ENCODE data around the gene SH3PXD2A. TPM values are rescaled to one million over a fixed set of nuclear protein-coding genes. Genes with fewer than 3 reads are reported as not detected.
A peak's percentile ranks its signal among the peaks of the same experiment; 100 is the strongest.

SH3PXD2A gene
- total RNA-seq, 2 experiments from 2014 or later = 16.5 to 17.9 TPM

- no peak overlapping the region for H3K4me3 Mint-ChIP-seq
- H3K36me3 Mint-ChIP-seq (ENCODE audit: low read depth) = no peaks in the 10 kb centered on the region
- no peaks in the 10 kb centered on the region for H3K9me3 Mint-ChIP-seq
- peak overlapping the region; percentile 80 for H3K27ac Mint-ChIP-seq
- ChIA-PET POLR2A (interaction anchor here (1.4 kb wide), 2 partner anchors 9 to 27 kb away, joined by 3 to 4 read pairs; no protein-coding TSS in a partner anchor), CTCF (interaction anchor here (1.9 to 3.5 kb wide), 2 partner anchors 18 to 47 kb away, joined by 7 to 17 read pairs; no protein-coding TSS in a partner anchor)
- H3K27me3 Mint-ChIP-seq = peaks cover 3% of the 10 kb centered on the region
- peaks cover 40% of the 10 kb centered on the region for H3K4me1 Mint-ChIP-seq
- no peak for DNase-seq
Measured at GRCh38 chr10:103799341-103799740, 56.0 kb downstream of the SH3PXD2A start.

- H3K27me3 Mint-ChIP-seq = peaks cover 9% of the 10 kb centered on the region
Measured at GRCh38 chr10:103798511-103798910, 56.9 kb downstream of the SH3PXD2A start.

GRCh38 chr10:103797857-103798256 lies 57.5 kb downstream of the SH3PXD2A start:
- Mint-ChIP-seq H3K4me3 (no peak overlapping the region), H3K36me3 (ENCODE audit: low read depth) (no peaks in the 10 kb centered on the region)
- CTCF ChIA-PET = interaction anchor here (1.4 to 3.5 kb wide), 2 partner anchors 16 to 50 kb away, joined by 3 to 17 read pairs; no protein-coding TSS in a partner anchor

More at GRCh38 chr10:103798511-103798910, 56.9 kb downstream of the SH3PXD2A start:
- H3K9me3 Mint-ChIP-seq = no peaks in the 10 kb centered on the region
- H3K4me1 Mint-ChIP-seq = peaks cover 33% of the 10 kb centered on the region
- CTCF ChIA-PET = interaction anchor here (1.4 to 3.5 kb wide), 2 partner anchors 17 to 50 kb away, joined by 3 to 17 read pairs; no protein-coding TSS in a partner anchor
- no peak overlapping the region for H3K4me3 Mint-ChIP-seq
- no peak overlapping the region for H3K27ac Mint-ChIP-seq
- POLR2A ChIA-PET = interaction anchor here (1.4 kb wide), 2 partner anchors 9 to 27 kb away, joined by 3 to 4 read pairs; no protein-coding TSS in a partner anchor
- DNase-seq = no peak
- H3K36me3 Mint-ChIP-seq (ENCODE audit: low read depth) = no peaks in the 10 kb centered on the region

GRCh38 chr10:103795634-103796270 lies 59.6 kb downstream of the SH3PXD2A start:
- H3K9me3 Mint-ChIP-seq = no peaks in the 10 kb centered on the region
- peaks cover 9% of the 10 kb centered on the region for H3K27me3 Mint-ChIP-seq
- no peak for DNase-seq
- H3K4me1 Mint-ChIP-seq = peaks cover 25% of the 10 kb centered on the region
- H3K4me3 Mint-ChIP-seq = no peak overlapping the region
- CTCF ChIA-PET = interaction anchor here (0.6 kb wide), 1 partner anchor 1092 kb away, joined by 4 read pairs; no protein-coding TSS in a partner anchor
- POLR2A ChIA-PET = no interaction called here
- no peak overlapping the region for H3K27ac Mint-ChIP-seq
- H3K36me3 Mint-ChIP-seq (ENCODE audit: low read depth) = no peaks in the 10 kb centered on the region

More at GRCh38 chr10:103797857-103798256, 57.5 kb downstream of the SH3PXD2A start:
- H3K27me3 Mint-ChIP-seq = peaks cover 9% of the 10 kb centered on the region
- peaks cover 28% of the 10 kb centered on the region for H3K4me1 Mint-ChIP-seq
- DNase-seq = no peak
- H3K27ac Mint-ChIP-seq = peak overlapping the region; percentile 48
- POLR2A ChIA-PET = interaction anchor here (1.4 kb wide), 1 partner anchor 26 kb away, joined by 4 read pairs; no protein-coding TSS in a partner anchor
- H3K9me3 Mint-ChIP-seq = no peaks in the 10 kb centered on the region

GRCh38 chr10:103794996-103795395 lies 60.4 kb downstream of the SH3PXD2A start:
- peaks cover 17% of the 10 kb centered on the region for H3K4me1 Mint-ChIP-seq
- CTCF ChIA-PET = interaction anchor here (0.7 to 2.8 kb wide), 2 partner anchors 13 to 109 kb away, joined by 3 to 6 read pairs; no protein-coding TSS in a partner anchor
- no peaks in the 10 kb centered on the region for H3K36me3 Mint-ChIP-seq (ENCODE audit: low read depth)
- H3K9me3 Mint-ChIP-seq = no peaks in the 10 kb centered on the region
- no peak overlapping the region for H3K4me3 Mint-ChIP-seq
- H3K27ac Mint-ChIP-seq = no peak overlapping the region
- no peak for DNase-seq
- POLR2A ChIA-PET = no interaction called here
- H3K27me3 Mint-ChIP-seq = peaks cover 9% of the 10 kb centered on the region

- POLR2A ChIA-PET = interaction anchor here (1.2 kb wide), 1 partner anchor 13 kb away, joined by 3 read pairs; no protein-coding TSS in a partner anchor
- Mint-ChIP-seq H3K27ac (no peak overlapping the region), H3K27me3 (peaks cover 9% of the 10 kb centered on the region), H3K4me1 (peaks cover 16% of the 10 kb centered on the region), H3K4me3 (no peak overlapping the region), H3K36me3 (ENCODE audit: low read depth) (no peaks in the 10 kb centered on the region), H3K9me3 (no peaks in the 10 kb centered on the region)
- no peak for DNase-seq
- CTCF ChIA-PET = interaction anchor here (0.7 to 2.8 kb wide), 6 partner anchors 12 to 108 kb away, joined by 3 to 6 read pairs (median 3); no protein-coding TSS in a partner anchor
Measured at GRCh38 chr10:103793920-103794883, 61.2 kb downstream of the SH3PXD2A start.

- DNase-seq = no peak
- Mint-ChIP-seq H3K4me3 (no peak overlapping the region), H3K9me3 (no peaks in the 10 kb centered on the region), H3K4me1 (peaks cover 16% of the 10 kb centered on the region), H3K27ac (no peak overlapping the region), H3K36me3 (ENCODE audit: low read depth) (no peaks in the 10 kb centered on the region), H3K27me3 (peaks cover 9% of the 10 kb centered on the region)
- ChIA-PET POLR2A (interaction anchor here (1.2 kb wide), 1 partner anchor 12 kb away, joined by 3 read pairs; no protein-coding TSS in a partner anchor), CTCF (interaction anchor here (0.7 to 2.8 kb wide), 5 partner anchors 15 to 108 kb away, joined by 3 to 6 read pairs (median 3); no protein-coding TSS in a partner anchor)
Measured at GRCh38 chr10:103793429-103793828, 61.9 kb downstream of the SH3PXD2A start.

- Mint-ChIP-seq H3K27ac (no peak overlapping the region), H3K4me1 (peaks cover 16% of the 10 kb centered on the region), H3K9me3 (no peaks in the 10 kb centered on the region), H3K36me3 (ENCODE audit: low read depth) (no peaks in the 10 kb centered on the region), H3K4me3 (no peak overlapping the region), H3K27me3 (peaks cover 9% of the 10 kb centered on the region)
- ChIA-PET POLR2A (no interaction called here), CTCF (interaction anchor here (1.1 to 2.8 kb wide), 5 partner anchors 8 to 107 kb away, joined by 3 to 9 read pairs (median 4); no protein-coding TSS in a partner anchor)
- no peak for DNase-seq
Measured at GRCh38 chr10:103792547-103792946, 62.8 kb downstream of the SH3PXD2A start.

- POLR2A ChIA-PET = interaction anchor here (1.9 kb wide), 1 partner anchor 9 kb away, joined by 5 read pairs; no protein-coding TSS in a partner anchor
- Mint-ChIP-seq H3K4me3 (no peak overlapping the region), H3K4me1 (peaks cover 16% of the 10 kb centered on the region), H3K36me3 (ENCODE audit: low read depth) (no peaks in the 10 kb centered on the region), H3K27me3 (peaks cover 9% of the 10 kb centered on the region), H3K9me3 (no peaks in the 10 kb centered on the region), H3K27ac (no peak overlapping the region)
- no peak for DNase-seq
- CTCF ChIA-PET = interaction anchor here (1.1 to 1.9 kb wide), 4 partner anchors 9 to 79 kb away, joined by 3 to 9 read pairs (median 4); no protein-coding TSS in a partner anchor
Measured at GRCh38 chr10:103791858-103792257, 63.5 kb downstream of the SH3PXD2A start.

GRCh38 chr10:103791291-103791690 lies 64.1 kb downstream of the SH3PXD2A start:
- Mint-ChIP-seq H3K4me1 (peaks cover 16% of the 10 kb centered on the region), H3K4me3 (no peak overlapping the region), H3K36me3 (ENCODE audit: low read depth) (no peaks in the 10 kb centered on the region), H3K27me3 (peaks cover 7% of the 10 kb centered on the region), H3K9me3 (no peaks in the 10 kb centered on the region), H3K27ac (no peak overlapping the region)
- POLR2A ChIA-PET = interaction anchor here (1.9 kb wide), 1 partner anchor 10 kb away, joined by 5 read pairs; no protein-coding TSS in a partner anchor
- no peak for DNase-seq
- CTCF ChIA-PET = interaction anchor here (1.1 to 1.9 kb wide), 4 partner anchors 9 to 79 kb away, joined by 3 to 9 read pairs (median 4); no protein-coding TSS in a partner anchor

- no peak for DNase-seq
- POLR2A ChIA-PET = interaction anchor here (1.0 to 1.9 kb wide), 5 partner anchors 8 to 43 kb away, joined by 3 to 6 read pairs (median 4); no protein-coding TSS in a partner anchor
- Mint-ChIP-seq H3K4me3 (no peak overlapping the region), H3K9me3 (no peaks in the 10 kb centered on the region), H3K27me3 (peaks cover 6% of the 10 kb centered on the region), H3K27ac (no peak overlapping the region), H3K36me3 (ENCODE audit: low read depth) (no peaks in the 10 kb centered on the region), H3K4me1 (peaks cover 16% of the 10 kb centered on the region)
- CTCF ChIA-PET = interaction anchor here (0.8 to 2.0 kb wide), 3 partner anchors 9 to 78 kb away, joined by 3 to 19 read pairs (median 4); no protein-coding TSS in a partner anchor
Measured at GRCh38 chr10:103790580-103790979, 64.8 kb downstream of the SH3PXD2A start.

GRCh38 chr10:103789771-103790201 lies 65.6 kb downstream of the SH3PXD2A start:
- Mint-ChIP-seq H3K27me3 (peaks cover 8% of the 10 kb centered on the region), H3K36me3 (ENCODE audit: low read depth) (no peaks in the 10 kb centered on the region), H3K4me3 (no peak overlapping the region), H3K27ac (no peak overlapping the region), H3K4me1 (peaks cover 16% of the 10 kb centered on the region), H3K9me3 (no peaks in the 10 kb centered on the region)
- ChIA-PET CTCF (interaction anchor here (0.6 to 2.0 kb wide), 7 partner anchors 9 to 200 kb away, joined by 3 to 19 read pairs (median 3); no protein-coding TSS in a partner anchor), POLR2A (interaction anchor here (1.0 to 2.0 kb wide), 7 partner anchors 8 to 57 kb away, joined by 3 to 6 read pairs (median 4); no protein-coding TSS in a partner anchor)
- DNase-seq = no peak
